UCSD-AML1 (cell line): ENCODE data around the gene FOXO6.
"Not testable (repeated sequence)": the region's sequence is repeated elsewhere in the genome, so short reads cannot be mapped to it uniquely, and the experiment has no call there.

Experiments
- DNase-seq: peaks from one replicate; lab custom pipeline; 2025; ENCODE audit not compliant: unreplicated experiment; lab: John Stamatoyannopoulos, UW

FOXO6 gene

DNA sequence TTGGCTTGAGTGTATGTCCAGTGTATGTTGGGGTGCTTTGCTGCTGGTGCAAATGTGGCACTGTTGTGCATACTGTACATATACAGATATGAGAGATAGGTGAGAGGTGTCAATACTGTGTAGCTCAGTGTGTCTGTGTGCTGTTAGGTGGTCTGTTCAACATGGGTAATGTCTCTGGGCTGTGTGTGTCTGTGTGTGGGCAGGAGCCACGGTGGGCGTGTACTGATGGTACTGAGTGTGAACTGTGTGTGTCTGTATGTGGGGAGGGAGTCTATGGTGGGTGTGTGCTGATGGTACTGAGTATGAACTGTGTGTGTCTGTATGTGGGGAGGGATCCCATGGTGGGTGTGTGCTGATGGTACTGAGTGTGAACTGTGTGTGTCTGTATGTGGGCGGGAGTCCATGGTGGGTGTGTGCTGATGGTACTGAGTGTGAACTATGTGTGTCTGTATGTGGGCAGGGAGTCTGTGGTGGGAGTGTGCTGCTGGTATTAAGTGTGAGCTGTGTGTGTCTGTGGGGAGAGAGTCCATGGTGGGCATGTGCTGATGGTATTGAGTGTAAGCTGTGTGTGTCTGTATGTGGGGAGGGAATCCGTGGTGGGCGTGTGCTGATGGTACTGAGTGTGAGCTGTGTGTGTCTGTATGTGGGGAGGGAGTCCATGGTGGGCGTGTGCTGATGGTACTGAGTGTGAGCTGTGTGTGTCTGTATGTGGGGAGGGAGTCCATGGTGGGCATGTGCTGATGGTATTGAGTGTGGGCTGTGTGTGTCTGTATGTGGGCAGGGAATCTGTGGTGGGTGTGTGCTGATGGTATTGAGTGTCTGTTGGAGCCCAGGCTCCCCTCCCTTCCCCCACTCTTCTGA lies 32.2 kb upstream of the FOXO6 start:
- DNase-seq: no peak

GRCh38 chr1:41329662-41330587 lies 31.3 kb upstream of the FOXO6 start:
- no peak for DNase-seq

- DNase-seq: no peak
These were observed 30.4 kb upstream of the FOXO6 start for GRCh38 chr1:41330588-41331545.

- no peak for DNase-seq
These were observed 29.7 kb upstream of the FOXO6 start for GRCh38 chr1:41331546-41331917.

DNA sequence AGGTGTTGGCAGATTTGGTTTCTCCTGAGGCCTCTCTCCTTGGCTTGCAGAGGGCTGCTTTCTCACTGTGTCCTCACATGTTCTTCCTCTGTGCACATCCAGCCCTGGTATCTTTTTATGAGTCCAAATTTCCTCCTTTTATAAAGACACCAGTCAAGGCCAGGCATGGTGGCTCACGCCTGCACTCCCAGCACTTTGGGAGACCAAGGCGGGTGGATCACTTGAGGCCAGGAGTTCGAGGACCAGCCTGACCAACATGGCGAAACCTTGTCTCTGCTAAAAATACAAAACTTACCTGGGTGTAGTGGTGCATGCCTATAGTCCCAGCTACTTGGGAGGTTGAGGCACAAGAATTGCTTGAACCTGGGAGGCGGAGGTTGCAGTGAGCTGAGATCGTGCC lies 29.1 kb upstream of the FOXO6 start:
- DNase-seq: not testable (repeated sequence)

- DNase-seq: no peak
These were observed 28.0 kb upstream of the FOXO6 start for GRCh38 chr1:41333146-41333784.

- DNase-seq: no peak
These were observed 22.4 kb upstream of the FOXO6 start for GRCh38 chr1:41338820-41339219.

GRCh38 chr1:41340655-41341364 lies 20.4 kb upstream of the FOXO6 start:
- no peak for DNase-seq

- DNase-seq: no peak
These were observed 19.9 kb upstream of the FOXO6 start for GRCh38 chr1:41341365-41341683.

GRCh38 chr1:41341772-41342562 lies 19.3 kb upstream of the FOXO6 start:
- no peak for DNase-seq

GRCh38 chr1:41342774-41343355 lies 18.4 kb upstream of the FOXO6 start:
- no peak for DNase-seq

DNA sequence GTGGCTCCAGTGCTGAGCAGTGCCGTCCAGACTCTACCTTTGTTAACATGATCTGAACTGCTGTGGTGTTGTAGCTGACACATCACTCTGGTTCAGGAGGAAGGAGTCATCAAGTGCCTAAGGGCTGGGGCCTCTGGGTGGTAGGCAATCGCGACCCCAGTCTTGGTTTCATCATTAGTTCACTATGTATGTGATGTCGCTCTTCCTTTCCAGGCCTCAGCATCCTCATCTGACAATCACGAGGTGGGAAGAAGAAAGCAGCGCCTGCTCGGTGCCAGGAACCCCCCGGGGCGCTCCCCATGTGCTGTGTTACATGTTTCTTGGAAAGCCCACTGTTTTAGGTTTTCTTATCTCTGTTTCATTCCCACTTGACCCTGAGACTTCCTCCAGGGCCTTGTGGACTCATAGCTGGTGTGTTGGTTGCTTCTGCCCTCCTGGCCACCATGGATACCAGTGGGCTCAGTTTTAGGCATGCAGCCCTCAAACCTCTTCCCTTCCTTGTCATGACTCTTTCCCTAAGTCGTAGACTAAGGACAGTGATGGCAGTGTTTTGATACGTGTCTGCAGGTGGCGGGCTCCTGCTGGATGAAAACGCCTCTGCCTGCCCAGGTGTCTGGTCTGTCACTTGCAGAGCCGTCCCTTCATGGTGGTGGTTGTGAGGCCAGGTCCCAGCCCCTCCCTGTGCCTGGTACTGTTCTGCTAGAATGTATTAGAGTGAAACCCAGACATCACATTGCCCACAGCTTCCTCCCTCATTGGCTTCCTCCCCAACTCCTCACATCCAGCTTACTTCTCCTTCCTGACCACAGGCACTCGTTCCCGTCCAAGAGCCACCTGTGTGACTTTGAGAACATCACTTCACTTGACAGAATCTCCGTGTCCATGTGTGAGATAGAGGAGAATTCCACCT lies 17.2 kb upstream of the FOXO6 start:
- DNase-seq: no peak

- no peak for DNase-seq
These were observed 16.5 kb upstream of the FOXO6 start for GRCh38 chr1:41344708-41345159.

- DNase-seq: no peak
These were observed 15.7 kb upstream of the FOXO6 start for GRCh38 chr1:41345434-41346075.

DNA sequence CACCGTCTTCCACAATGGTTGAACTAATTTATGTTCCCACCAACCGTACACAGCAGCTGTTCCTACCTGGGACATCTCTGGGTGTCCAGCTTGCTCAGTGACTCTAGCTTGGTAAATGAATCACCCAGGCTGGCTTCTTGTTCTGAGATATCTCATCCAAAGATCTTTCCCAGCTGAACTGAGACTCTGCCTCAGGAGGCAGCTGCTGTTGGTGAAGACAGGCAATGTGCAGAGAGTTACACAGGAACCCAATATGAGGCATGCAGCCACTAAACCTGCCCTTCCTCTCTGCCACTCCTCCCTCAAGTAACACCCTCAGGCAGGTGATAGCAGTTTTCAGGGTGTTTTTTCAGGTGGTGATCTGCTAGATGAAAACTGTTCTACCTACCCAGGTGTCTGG lies 14.0 kb upstream of the FOXO6 start:
- no peak for DNase-seq

- no peak for DNase-seq
These were observed 12.8 kb upstream of the FOXO6 start for GRCh38 chr1:41348394-41348793.

DNA sequence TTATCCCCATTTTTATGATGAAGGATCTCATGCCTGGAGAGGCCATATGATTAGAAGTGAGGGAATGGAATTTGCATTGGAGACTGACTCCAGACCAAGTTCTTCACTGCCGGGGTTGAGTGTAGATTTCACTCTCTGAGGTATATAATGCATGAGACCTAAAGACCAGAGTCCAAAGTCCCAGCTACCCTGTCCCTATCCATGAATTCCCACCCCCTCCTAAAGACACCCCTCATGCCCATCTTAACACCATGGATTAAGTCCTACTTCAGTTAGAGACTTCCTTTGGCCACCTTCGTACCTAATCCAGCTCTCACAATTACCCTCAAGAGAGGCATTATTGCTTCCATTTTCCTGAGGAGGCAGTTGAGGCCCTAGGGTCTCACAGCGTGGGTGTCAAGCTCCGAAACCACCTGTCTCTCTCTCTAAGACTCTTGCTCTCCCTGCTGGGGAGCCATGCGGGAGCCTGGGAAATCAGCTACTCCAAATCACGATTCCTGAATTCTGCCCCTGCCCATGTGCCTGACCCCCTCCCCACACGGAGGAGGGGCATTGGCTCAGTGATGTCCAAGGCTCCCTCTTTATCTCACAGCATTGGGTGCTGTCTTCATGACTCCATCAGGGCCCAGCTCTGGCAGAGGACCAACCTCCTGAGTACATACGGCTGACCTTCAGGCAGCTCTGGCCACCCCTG lies 11.7 kb upstream of the FOXO6 start:
- no peak for DNase-seq
